Measurements from ENCODE around the gene IMPACT.

The IMPACT gene

GRCh38 chr18:24426073-24426397 lies 435 bp upstream of the IMPACT start:
- no peak for DNase-seq

- DNase-seq = no peak
These were observed 1.0 kb downstream of the IMPACT start for GRCh38 chr18:24427484-24427883.

- DNase-seq = no peak
These were observed 2.2 kb downstream of the IMPACT start for GRCh38 chr18:24428709-24429108.

- no peak for DNase-seq
These were observed 2.7 kb downstream of the IMPACT start for GRCh38 chr18:24429188-24429587.

- DNase-seq = no peak
These were observed 6.1 kb downstream of the IMPACT start for GRCh38 chr18:24432618-24433017.

GRCh38 chr18:24436939-24437338 lies 10.5 kb downstream of the IMPACT start:
- DNase-seq = no peak

GRCh38 chr18:24443870-24444269 lies 17.4 kb downstream of the IMPACT start:
- DNase-seq = no peak

- no peak for DNase-seq
These were observed 20.0 kb downstream of the IMPACT start for GRCh38 chr18:24446453-24446852.

GRCh38 chr18:24446953-24447538 lies 20.6 kb downstream of the IMPACT start:
- peak; percentile 1 for DNase-seq

- DNase-seq = no peak
These were observed 21.5 kb downstream of the IMPACT start for GRCh38 chr18:24447961-24448360.

- no peak for DNase-seq
These were observed 30.1 kb downstream of the IMPACT start for GRCh38 chr18:24456549-24456948.

- DNase-seq = no peak
These were observed 33.3 kb downstream of the IMPACT start for GRCh38 chr18:24459772-24460171.

GRCh38 chr18:24460388-24460787 lies 33.9 kb downstream of the IMPACT start, which contains the start of gene HRH4:
Gene HRH4, plus strand, starts transcription at chr18:24460637. Its CDS starts 92 bp downstream, at chr18:24460729.
- no peak for DNase-seq

- DNase-seq = no peak
These were observed 35.5 kb downstream of the IMPACT start for GRCh38 chr18:24461996-24462395.

- DNase-seq = no peak
These were observed 36.6 kb downstream of the IMPACT start for GRCh38 chr18:24462838-24463775.

- DNase-seq = no peak
These were observed 39.0 kb downstream of the IMPACT start for GRCh38 chr18:24465486-24465885.

GRCh38 chr18:24466771-24467170 lies 40.3 kb downstream of the IMPACT start:
- no peak for DNase-seq

GRCh38 chr18:24470022-24470618 lies 43.6 kb downstream of the IMPACT start:
- no peak for DNase-seq

GRCh38 chr18:24470805-24471204 lies 44.3 kb downstream of the IMPACT start:
- DNase-seq = no peak

- DNase-seq = no peak
These were observed 46.1 kb downstream of the IMPACT start for GRCh38 chr18:24472591-24472990.

- DNase-seq = no peak
These were observed 47.9 kb downstream of the IMPACT start for GRCh38 chr18:24474406-24474805.

- no peak for DNase-seq
These were observed 49.6 kb downstream of the IMPACT start for GRCh38 chr18:24475926-24476589.

- DNase-seq = no peak
These were observed 52.9 kb downstream of the IMPACT start for GRCh38 chr18:24479371-24479770.

Measured in NCI-H1694 (cell line).